K562 (cell line): ENCODE data around the gene MPHOSPH9.
A peak's percentile ranks its signal among the peaks of the same experiment; 100 is the strongest.

Experiments
- ATF1 ChIP-seq, 2 experiments: fragments of 450-650 bp in 1 of 2; IDR thresholded peaks; 2 replicates each; pipeline ENCODE4 v1.6.1; 2016; ENCODE audit warnings: missing compliant biosample characterization in 1 of 2, missing genetic modification characterization in 1 of 2
- CEBPB ChIP-seq: fragments of 450-650 bp; IDR thresholded peaks from 2 replicates; pipeline ENCODE4 v1.6.1; 2016; ENCODE audit warnings: missing genetic modification characterization, missing compliant biosample characterization
- CTCF ChIP-seq, 3 experiments: IDR thresholded peaks in 2 of 3; conservative IDR thresholded peaks in 1 of 3; 2 replicates each; pipeline ENCODE4 v1.5.1; 2011 to 2012; ENCODE audit warnings: low read length in 3 of 3, mild to moderate bottlenecking in 3 of 3, control low read depth in 2 of 3, improper control_type of control experiment in 1 of 3, inconsistent platforms in 1 of 3, low read depth in 1 of 3, mixed read lengths in 1 of 3, moderate library complexity in 1 of 3; ENCODE audit not compliant: insufficient read depth in 2 of 3
- ERF ChIP-seq: fragments of 450-650 bp; formaldehyde crosslinking; IDR thresholded peaks from 2 replicates; pipeline ENCODE4 v1.4.0; 2020; ENCODE audit warnings: mild to moderate bottlenecking, mixed read lengths
- NFE2 ChIP-seq: IDR thresholded peaks from 2 replicates; pipeline ENCODE4 v1.6.1; 2014; ENCODE audit warnings: antibody characterized with exemption, low read depth
- NFIC ChIP-seq: fragments of 450-650 bp; IDR thresholded peaks from 2 replicates; pipeline ENCODE4 v1.6.1; 2017; ENCODE audit warnings: mild to moderate bottlenecking, inconsistent platforms
- PHB2 ChIP-seq: fragments of 450-650 bp; IDR thresholded peaks from 2 replicates; pipeline ENCODE4 v1.6.1; 2017; ENCODE audit warnings: low read depth
- RFX5 ChIP-seq: IDR thresholded peaks from 2 replicates; pipeline ENCODE4 v1.6.1; 2011; ENCODE audit warnings: low read depth, mild to moderate bottlenecking, improper control_type of control experiment, low read length
- TAF1 ChIP-seq: IDR thresholded peaks from 2 replicates; pipeline ENCODE4 v1.6.1; 2011; ENCODE audit warnings: mild to moderate bottlenecking, low read length, moderate library complexity; ENCODE audit not compliant: insufficient read depth, control insufficient read depth, severe bottlenecking; ENCODE audit errors: extremely low read depth

- TF ChIP-seq CTCF (IDR thresholded peaks at IDR 0.05 in 2 of 3, conservative IDR thresholded peaks at IDR 0.05 in 1 of 3; ENCODE audit: insufficient read depth in 2 of 3, low read depth in 1 of 3, low read length in 3 of 3) (no peak), TAF1 (no peak), ERF (CRISPR knock-in tag) (no peak), RFX5 (no peak), ATF1 (CRISPR knock-in tag; IDR thresholded peaks at IDR 0.05) (no peak), ATF1 (tag; IDR thresholded peaks at IDR 0.05) (no peak), PHB2 (no peak), NFIC (no peak), CEBPB (tag) (peak; percentile 22; the same call in 1 of the 2 replicates), NFE2 (no peak)
These were observed 45.3 kb downstream of the MPHOSPH9 start for GRCh38 chr12:123187637-123188036.
